Panc1 (cell line): ENCODE data around the gene SLC26A11. TPM values are rescaled to one million over a fixed set of nuclear protein-coding genes. Genes with fewer than 3 reads are reported as not detected.

Experiments
- ATAC-seq: fragments of 200-7000 bp; cut with Tn5 transposase; 2 replicates; pipeline ENCODE4 v1.9.1; 2020; ENCODE audit warnings: mild to moderate bottlenecking, moderate library complexity
- BruUV-seq: library from RNA; stranded (reverse); fragments of 400-500 nt; replicated peaks from 2 replicates; lab custom pipeline; 2021; lab: Mats Ljungman, UMichigan
- CTCF ChIA-PET: fragments of 300-600 bp; sonication (Branson Sonifier 250); formaldehyde crosslinking; loops from one replicate; lab custom pipeline; 2022; ENCODE audit warnings: antibody characterized with exemption; lab: Charles Lee
- POLR2A ChIA-PET: fragments of 300-600 bp; sonication (Branson Sonifier 250); formaldehyde crosslinking; loops from one replicate; lab custom pipeline; 2022; ENCODE audit warnings: antibody characterized with exemption; lab: Charles Lee
- DNase-seq: peaks from one replicate; pipeline ENCODE4 v3.0.0-alpha.2; 2010; ENCODE audit warnings: low read depth, low spot score
- H3K27ac ChIP-seq: 2 replicates; pipeline ENCODE4 v1.5.1; 2011; ENCODE audit warnings: mild to moderate bottlenecking, low read length, inconsistent platforms
- H3K27me3 ChIP-seq: fragments of 200-500 bp; sonication (Bioruptor generic); 2 replicates; pipeline ENCODE4 v1.6.0; 2014; ENCODE audit warnings: low read length, inconsistent platforms; ENCODE audit not compliant: control insufficient read depth, insufficient read depth
- H3K36me3 ChIP-seq: fragments of 200-500 bp; sonication (Bioruptor generic); 2 replicates; pipeline ENCODE4 v1.5.1; 2014; ENCODE audit warnings: inconsistent platforms, mild to moderate bottlenecking, low read length, moderate library complexity; ENCODE audit not compliant: control insufficient read depth, insufficient read depth
- H3K4me1 ChIP-seq: 2 replicates; pipeline ENCODE4 v1.5.1; 2011; ENCODE audit warnings: inconsistent platforms, mild to moderate bottlenecking, low read length, moderate library complexity; ENCODE audit not compliant: control insufficient read depth, insufficient read depth
- H3K4me3 ChIP-seq, 2 experiments: 2 replicates each; pipeline ENCODE4 v1.5.1; 2011 to 2012; ENCODE audit warnings: low read depth in 2 of 2, low read length in 2 of 2, mild to moderate bottlenecking in 2 of 2, inconsistent platforms in 1 of 2, moderate library complexity in 1 of 2
- H3K9me3 ChIP-seq: fragments of 200-500 bp; sonication (Bioruptor generic); 2 replicates; pipeline ENCODE4 v1.5.1; 2014; ENCODE audit warnings: low read depth, mild to moderate bottlenecking, inconsistent platforms, low read length, moderate library complexity; ENCODE audit not compliant: control insufficient read depth, insufficient read depth
- CTCF ChIP-seq: fragments of 450-650 bp; IDR thresholded peaks from 2 replicates; pipeline ENCODE4 v1.5.1; 2017; ENCODE audit warnings: mild to moderate bottlenecking
- POLR2AphosphoS5 ChIP-seq: IDR thresholded peaks from 2 replicates; pipeline ENCODE4 v1.6.1; 2012; ENCODE audit warnings: mild to moderate bottlenecking, low read depth, low read length, moderate library complexity
- REST ChIP-seq, 2 experiments: IDR thresholded peaks; 2 replicates each; pipeline ENCODE4 v1.6.1; 2011 to 2012; ENCODE audit warnings: low read depth in 2 of 2, control low read depth in 1 of 2, low read length in 1 of 2, mild to moderate bottlenecking in 1 of 2, moderate library complexity in 1 of 2; ENCODE audit not compliant: insufficient read depth in 1 of 2
- SIN3A ChIP-seq: IDR thresholded peaks from 2 replicates; pipeline ENCODE4 v1.6.1; 2012; ENCODE audit warnings: low read depth, mild to moderate bottlenecking, low read length, moderate library complexity, borderline replicate concordance; ENCODE audit not compliant: insufficient read depth
- TCF7L2 ChIP-seq: IDR thresholded peaks from 2 replicates; pipeline ENCODE4 v1.6.1; 2011; ENCODE audit warnings: mild to moderate bottlenecking, low read depth, low read length, inconsistent platforms
- in situ Hi-C: cut with HindIII; loops from 2 replicates; pipeline ENCODE4 v1.10.0; 2016; ENCODE audit warnings: low sequenced_read_pairs, low pct_unique_long_range_greater_than_20kb
- intact Hi-C: fragments of 100-400 bp; cut with micrococcal nuclease; formaldehyde crosslinking; loops from one replicate; pipeline ENCODE4 v1.10.0; 2022; ENCODE audit not compliant: unreplicated experiment
- total RNA-seq: library from RNA; stranded (reverse); gene quantifications from one replicate; pipeline ENCODE4 v1.2.1, GENCODE V29; 2021; ENCODE audit not compliant: unreplicated experiment

Gene SLC26A11
- total RNA-seq, 1 experiment from 2014 or later: 30.9 TPM

GRCh38 chr17:80210348-80211108 is 9.7 kb upstream of the SLC26A11 start:
- no peaks in the 10 kb centered on the region for H3K9me3 ChIP-seq
- no peak for DNase-seq
- POLR2A ChIA-PET: no interaction called here
- CTCF ChIA-PET: no interaction called here
- ATAC-seq: no peak
- H3K4me1 ChIP-seq: no peaks in the 10 kb centered on the region
- in situ Hi-C loops (no loop called here), intact Hi-C loops (no loop called here)
- no peaks in the 10 kb centered on the region for H3K27me3 ChIP-seq
- no TSS peak for BruUV-seq
- no peak overlapping the region for H3K4me3 ChIP-seq
- TF ChIP-seq SIN3A (no peak), REST (IDR thresholded peaks at IDR 0.05; ENCODE audit: insufficient read depth in 1 of 2, low read depth in 2 of 2, low read length in 1 of 2) (no peak), POLR2AphosphoS5 (no peak), CTCF (no peak), TCF7L2 (no peak)
- no peaks in the 10 kb centered on the region; the same call in 1 of the 2 replicates for H3K36me3 ChIP-seq
- no peak overlapping the region for H3K27ac ChIP-seq

GRCh38 chr17:80212109-80212508 is 8.1 kb upstream of the SLC26A11 start:
- CTCF ChIA-PET: no interaction called here
- intact Hi-C loops: no loop called here
- POLR2A ChIA-PET: no interaction called here

More at GRCh38 chr17:80212109-80212508, 8.1 kb upstream of the SLC26A11 start:
- ATAC-seq: no peak
- Histone ChIP-seq H3K4me1 (no peaks in the 10 kb centered on the region), H3K4me3 (no peak overlapping the region), H3K36me3 (no peaks in the 10 kb centered on the region; the same call in none of the 2 replicates), H3K9me3 (no peaks in the 10 kb centered on the region), H3K27me3 (no peaks in the 10 kb centered on the region), H3K27ac (no peak overlapping the region)
- TF ChIP-seq REST (IDR thresholded peaks at IDR 0.05; ENCODE audit: insufficient read depth in 1 of 2, low read depth in 2 of 2, low read length in 1 of 2) (no peak), SIN3A (no peak), CTCF (no peak), TCF7L2 (no peak), POLR2AphosphoS5 (no peak)
- in situ Hi-C loops: no loop called here
- BruUV-seq: no TSS peak
- DNase-seq: no peak
